ENCODE data around the gene WDR87. TPM values are rescaled to one million over a fixed set of nuclear protein-coding genes. Genes with fewer than 3 reads are reported as not detected.

Gene WDR87
- total RNA-seq, 1 donor from 2014 or later = not detected

- Mint-ChIP-seq H3K4me1 (peaks cover 46% of the 10 kb centered on the region), H3K27ac (ENCODE audit: unreplicated experiment) (no peak overlapping the region), H3K4me3 (no peak overlapping the region), H3K27me3 (ENCODE audit: low read depth) (no peaks in the 10 kb centered on the region), H3K36me3 (ENCODE audit: low read depth) (peaks cover under 1% of the 10 kb centered on the region), H3K9me3 (no peaks in the 10 kb centered on the region)
- TF ChIP-seq CTCF (conservative IDR thresholded peaks at IDR 0.05) = no peak
- DNase-seq (ENCODE audit: low read depth, low spot score) = no peak
Observed at GRCh38 chr19:37930416-37930815, 24.0 kb upstream of the WDR87 start.

- no peak for DNase-seq (ENCODE audit: low read depth, low spot score)
- no peak for TF ChIP-seq CTCF (conservative IDR thresholded peaks at IDR 0.05)
- Mint-ChIP-seq H3K27ac (ENCODE audit: unreplicated experiment) (no peak overlapping the region), H3K27me3 (ENCODE audit: low read depth) (no peaks in the 10 kb centered on the region), H3K4me3 (no peak overlapping the region), H3K4me1 (peaks cover 43% of the 10 kb centered on the region), H3K9me3 (no peaks in the 10 kb centered on the region), H3K36me3 (ENCODE audit: low read depth) (peaks cover 3% of the 10 kb centered on the region)
Observed at GRCh38 chr19:37929355-37929923, 23.0 kb upstream of the WDR87 start.

- Mint-ChIP-seq H3K4me3 (no peak overlapping the region), H3K27ac (ENCODE audit: unreplicated experiment) (no peak overlapping the region), H3K27me3 (ENCODE audit: low read depth) (no peaks in the 10 kb centered on the region), H3K36me3 (ENCODE audit: low read depth) (peaks cover 3% of the 10 kb centered on the region), H3K9me3 (no peaks in the 10 kb centered on the region), H3K4me1 (peaks cover 36% of the 10 kb centered on the region)
- TF ChIP-seq CTCF (conservative IDR thresholded peaks at IDR 0.05) = no peak
- no peak for DNase-seq (ENCODE audit: low read depth, low spot score)
Observed at GRCh38 chr19:37928527-37929286, 22.3 kb upstream of the WDR87 start.

- Mint-ChIP-seq H3K27me3 (ENCODE audit: low read depth) (no peaks in the 10 kb centered on the region), H3K36me3 (ENCODE audit: low read depth) (peaks cover 3% of the 10 kb centered on the region), H3K27ac (ENCODE audit: unreplicated experiment) (no peak overlapping the region), H3K9me3 (no peaks in the 10 kb centered on the region), H3K4me3 (no peak overlapping the region), H3K4me1 (peaks cover 22% of the 10 kb centered on the region)
- no peak for TF ChIP-seq CTCF (conservative IDR thresholded peaks at IDR 0.05)
- DNase-seq (ENCODE audit: low read depth, low spot score) = no peak
Observed at GRCh38 chr19:37926711-37927110, 20.3 kb upstream of the WDR87 start.

GRCh38 chr19:37926255-37926654 lies 19.9 kb upstream of the WDR87 start:
- Mint-ChIP-seq H3K9me3 (no peaks in the 10 kb centered on the region), H3K4me3 (no peak overlapping the region), H3K36me3 (ENCODE audit: low read depth) (peaks cover 3% of the 10 kb centered on the region), H3K27me3 (ENCODE audit: low read depth) (no peaks in the 10 kb centered on the region), H3K27ac (ENCODE audit: unreplicated experiment) (no peak overlapping the region), H3K4me1 (peaks cover 25% of the 10 kb centered on the region)
- no peak for DNase-seq (ENCODE audit: low read depth, low spot score)
- no peak for TF ChIP-seq CTCF (conservative IDR thresholded peaks at IDR 0.05)
